Endodermal cell (in vitro differentiated cells): ENCODE data around the gene EIF2A. TPM values are rescaled to one million over a fixed set of nuclear protein-coding genes. Genes with fewer than 3 reads are reported as not detected.

Experiments
- DNase-seq: peaks from one replicate; pipeline ENCODE4 v3.0.0-alpha.2; 2017
- H3K27ac ChIP-seq: 2 replicates; pipeline ENCODE4 v1.5.1; 2013; ENCODE audit warnings: mild to moderate bottlenecking, low read depth, low read length, moderate library complexity
- H3K27me3 ChIP-seq: 2 replicates; pipeline ENCODE4 v1.6.1; 2013; ENCODE audit warnings: mild to moderate bottlenecking, low read length, moderate library complexity; ENCODE audit not compliant: insufficient read depth, control insufficient read depth, poor library complexity, severe bottlenecking
- H3K36me3 ChIP-seq: 2 replicates; pipeline ENCODE4 v1.7.0; 2013; ENCODE audit warnings: mild to moderate bottlenecking, low read length, moderate library complexity; ENCODE audit not compliant: control insufficient read depth, insufficient read depth
- H3K4me1 ChIP-seq: one replicate; pipeline ENCODE4 v1.7.0; 2013; ENCODE audit warnings: low read length; ENCODE audit not compliant: control insufficient read depth, insufficient read depth
- H3K4me3 ChIP-seq: 2 replicates; pipeline ENCODE4 v1.5.1; 2013; ENCODE audit warnings: mild to moderate bottlenecking, low read length, moderate library complexity
- H3K9ac ChIP-seq: 2 replicates; pipeline ENCODE4 v1.6.1; 2013; ENCODE audit warnings: mild to moderate bottlenecking, low read length, moderate library complexity; ENCODE audit not compliant: poor library complexity, severe bottlenecking; ENCODE audit errors: extremely low read depth
- H3K9me3 ChIP-seq: 2 replicates; pipeline ENCODE4 v1.6.1; 2013; ENCODE audit warnings: mild to moderate bottlenecking, low read length, moderate library complexity; ENCODE audit not compliant: control insufficient read depth
- H3K27ac Mint-ChIP-seq: 2 replicates; pipeline ENCODE4 v1.8.0; 2020; ENCODE audit warnings: mixed read lengths
- H3K27me3 Mint-ChIP-seq: 2 replicates; pipeline ENCODE4 v1.8.0; 2021; ENCODE audit warnings: mild to moderate bottlenecking, mixed read lengths; ENCODE audit not compliant: insufficient read depth
- H3K36me3 Mint-ChIP-seq: 2 replicates; pipeline ENCODE4 v1.8.0; 2020; ENCODE audit warnings: low read depth, mixed read lengths
- H3K4me1 Mint-ChIP-seq: 2 replicates; pipeline ENCODE4 v1.8.0; 2020; ENCODE audit warnings: mixed read lengths
- H3K4me3 Mint-ChIP-seq: 2 replicates; pipeline ENCODE4 v1.8.0; 2020; ENCODE audit warnings: mild to moderate bottlenecking, moderate library complexity, mixed read lengths
- H3K9me3 Mint-ChIP-seq: 2 replicates; pipeline ENCODE4 v1.8.0; 2020; ENCODE audit warnings: mild to moderate bottlenecking, mixed read lengths
- CTCF ChIP-seq: fragments of 200-600 bp; sonication (generic); conservative IDR thresholded peaks from 2 replicates; pipeline ENCODE4 v1.5.0; 2021; ENCODE audit warnings: antibody characterized with exemption, mild to moderate bottlenecking
- WGBS, 2 experiments: methylation state at CpG; one replicate each; pipeline versions ENCODE4 v1.1.5 to v1.1.7; 2013; ENCODE audit warnings: missing lambda C conversion rate in 2 of 2, mixed read lengths in 1 of 2; ENCODE audit not compliant: insufficient coverage in 1 of 2, insufficient read length in 1 of 2; 5-methylcytosine and 5-hydroxymethylcytosine counted together
- total RNA-seq, 2 donors: library from RNA; stranded (reverse); fragmentation: NEBNext Ultra II Directional in 1 of 2; extraction: Animal tissue kit (Norgen Biotek cat#: 25700) in 1 of 2; gene quantifications; 2 replicates in 1 of 2; 3 replicates in 1 of 2; pipeline ENCODE4 v1.2.1, GENCODE V29; 2021

The EIF2A gene
- total RNA-seq, 2 donors from 2014 or later: 63.5 to 63.7 TPM

GRCh38 chr3:150509780-150510179 is 36.8 kb upstream of the EIF2A start:
- TF ChIP-seq CTCF: no peak
- no peaks in the 10 kb centered on the region for H3K27me3 ChIP-seq
- no peaks in the 10 kb centered on the region for H3K36me3 Mint-ChIP-seq
- peaks cover 4% of the 10 kb centered on the region for H3K9me3 Mint-ChIP-seq
- no peak overlapping the region for H3K9ac ChIP-seq
- H3K27ac ChIP-seq: no peak overlapping the region
- H3K4me1 Mint-ChIP-seq: peaks cover 6% of the 10 kb centered on the region
- WGBS, 2 experiments: 98 to 100% methylated on average over 1 to 2 of the region's 2 CpGs
- H3K27me3 Mint-ChIP-seq: no peaks in the 10 kb centered on the region
- H3K4me1 ChIP-seq: peaks cover 4% of the 10 kb centered on the region
- no peak overlapping the region for H3K4me3 ChIP-seq
- H3K36me3 ChIP-seq: no peaks in the 10 kb centered on the region
- H3K4me3 Mint-ChIP-seq: no peak overlapping the region
- H3K9me3 ChIP-seq: peaks cover 7% of the 10 kb centered on the region
- no peak for DNase-seq
- H3K27ac Mint-ChIP-seq: no peak overlapping the region

DNA sequence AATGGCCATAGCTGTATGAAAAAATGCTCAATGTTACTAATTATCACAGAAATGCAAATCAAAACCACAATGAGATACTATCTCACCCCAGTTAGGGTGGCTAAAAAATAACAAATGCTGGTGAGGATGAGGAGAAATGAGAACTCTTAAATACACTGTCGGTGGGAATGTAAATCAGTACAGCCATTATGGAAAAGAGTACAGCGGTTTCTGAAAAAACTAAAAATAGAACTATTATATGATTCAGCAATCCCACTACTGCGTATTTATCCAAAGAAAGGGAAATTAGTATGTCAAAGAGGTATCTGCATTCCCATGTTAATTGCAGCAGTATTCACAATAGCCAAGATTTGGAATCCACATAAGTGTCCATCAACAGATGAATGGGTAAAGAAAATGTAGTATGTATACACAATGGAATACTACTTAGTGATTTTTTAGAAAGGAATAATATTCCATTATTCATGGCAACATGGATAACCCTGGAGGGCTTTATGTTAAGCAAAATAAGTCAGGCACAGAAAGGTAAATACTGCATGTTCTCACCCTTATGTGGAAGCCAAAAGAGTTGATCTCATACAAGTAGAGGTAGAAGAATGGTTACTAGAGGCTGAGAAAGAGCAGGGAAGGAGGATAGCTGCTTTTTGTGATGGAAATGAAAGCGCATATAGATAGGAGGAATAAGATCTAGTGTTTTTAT is 35.3 kb upstream of the EIF2A start:
- no peaks in the 10 kb centered on the region for H3K36me3 ChIP-seq
- H3K27ac Mint-ChIP-seq: no peak overlapping the region
- H3K9me3 ChIP-seq: peaks cover 8% of the 10 kb centered on the region
- no peak overlapping the region for H3K27ac ChIP-seq
- DNase-seq: no peak
- no peak overlapping the region for H3K4me3 ChIP-seq
- peaks cover 10% of the 10 kb centered on the region for H3K9me3 Mint-ChIP-seq
- no peak overlapping the region for H3K9ac ChIP-seq
- WGBS, 2 experiments: 50 to 87% methylated on average over 1 to 3 of the region's 4 CpGs
- H3K4me3 Mint-ChIP-seq: no peak overlapping the region
- H3K36me3 Mint-ChIP-seq: no peaks in the 10 kb centered on the region
- peaks cover 4% of the 10 kb centered on the region for H3K4me1 ChIP-seq
- H3K27me3 ChIP-seq: no peaks in the 10 kb centered on the region
- TF ChIP-seq CTCF: no peak
- peaks cover 6% of the 10 kb centered on the region for H3K4me1 Mint-ChIP-seq
- no peaks in the 10 kb centered on the region for H3K27me3 Mint-ChIP-seq

- Histone ChIP-seq H3K9ac (no peak overlapping the region), H3K27me3 (no peaks in the 10 kb centered on the region), H3K4me1 (peaks cover 4% of the 10 kb centered on the region), H3K4me3 (no peak overlapping the region), H3K9me3 (peaks cover 40% of the 10 kb centered on the region), H3K36me3 (no peaks in the 10 kb centered on the region), H3K27ac (no peak overlapping the region)
- TF ChIP-seq CTCF: no peak
- 94% methylated on average over 4 of the region's 4 CpGs; no CpG with 5 or more reads in 1 of the 2 experiments for WGBS, 2 experiments
- no peak for DNase-seq
- peaks cover 27% of the 10 kb centered on the region for H3K9me3 Mint-ChIP-seq
- peaks cover 8% of the 10 kb centered on the region for H3K36me3 Mint-ChIP-seq
- H3K4me1 Mint-ChIP-seq: peaks cover 6% of the 10 kb centered on the region
- H3K27ac Mint-ChIP-seq: no peak overlapping the region
- no peak overlapping the region for H3K4me3 Mint-ChIP-seq
- H3K27me3 Mint-ChIP-seq: peaks cover 1% of the 10 kb centered on the region
Measured at GRCh38 chr3:150515210-150515609, 31.4 kb upstream of the EIF2A start.
